ENCODE data around the gene VSIG8. TPM values are rescaled to one million over a fixed set of nuclear protein-coding genes. Genes with fewer than 3 reads are reported as not detected.
"Not testable (repeated sequence)": the region's sequence is repeated elsewhere in the genome, so short reads cannot be mapped to it uniquely, and the experiment has no call there.

VSIG8 gene, protein sequence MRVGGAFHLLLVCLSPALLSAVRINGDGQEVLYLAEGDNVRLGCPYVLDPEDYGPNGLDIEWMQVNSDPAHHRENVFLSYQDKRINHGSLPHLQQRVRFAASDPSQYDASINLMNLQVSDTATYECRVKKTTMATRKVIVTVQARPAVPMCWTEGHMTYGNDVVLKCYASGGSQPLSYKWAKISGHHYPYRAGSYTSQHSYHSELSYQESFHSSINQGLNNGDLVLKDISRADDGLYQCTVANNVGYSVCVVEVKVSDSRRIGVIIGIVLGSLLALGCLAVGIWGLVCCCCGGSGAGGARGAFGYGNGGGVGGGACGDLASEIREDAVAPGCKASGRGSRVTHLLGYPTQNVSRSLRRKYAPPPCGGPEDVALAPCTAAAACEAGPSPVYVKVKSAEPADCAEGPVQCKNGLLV
- polyA plus RNA-seq (ENCODE audit: insufficient read length in 4 of 4): under 1 TPM; 0.13 to 0.65 (median 0.38) TPM

DNA sequence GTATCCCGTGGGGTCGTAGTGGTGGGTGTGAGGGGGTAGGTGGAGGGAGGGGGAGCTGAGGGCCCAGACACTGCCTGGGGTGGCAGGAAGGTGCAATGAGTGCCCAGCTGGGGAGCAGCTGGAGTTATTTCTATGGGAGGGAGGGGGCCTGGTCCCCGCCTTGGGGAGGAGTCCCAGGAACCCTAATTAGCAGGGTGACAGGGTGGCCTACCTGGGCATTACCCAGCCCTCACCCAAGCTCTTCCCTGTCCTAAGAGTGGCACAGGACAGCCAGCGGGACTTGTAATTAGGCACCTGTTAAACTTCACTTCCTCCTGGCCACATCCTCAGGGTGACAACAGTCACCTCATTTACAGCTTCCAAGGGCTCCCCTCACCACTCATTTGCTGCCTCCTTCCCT, at the start of gene VSIG8:
TSS of gene VSIG8 (minus strand) at position 101 of the 400 bp plus-strand sequence. CDS start 136 bp downstream, outside the sequence.
- DNase-seq (ENCODE audit: low read depth in 4 of 4, low spot score in 3 of 4): no peak

DNA sequence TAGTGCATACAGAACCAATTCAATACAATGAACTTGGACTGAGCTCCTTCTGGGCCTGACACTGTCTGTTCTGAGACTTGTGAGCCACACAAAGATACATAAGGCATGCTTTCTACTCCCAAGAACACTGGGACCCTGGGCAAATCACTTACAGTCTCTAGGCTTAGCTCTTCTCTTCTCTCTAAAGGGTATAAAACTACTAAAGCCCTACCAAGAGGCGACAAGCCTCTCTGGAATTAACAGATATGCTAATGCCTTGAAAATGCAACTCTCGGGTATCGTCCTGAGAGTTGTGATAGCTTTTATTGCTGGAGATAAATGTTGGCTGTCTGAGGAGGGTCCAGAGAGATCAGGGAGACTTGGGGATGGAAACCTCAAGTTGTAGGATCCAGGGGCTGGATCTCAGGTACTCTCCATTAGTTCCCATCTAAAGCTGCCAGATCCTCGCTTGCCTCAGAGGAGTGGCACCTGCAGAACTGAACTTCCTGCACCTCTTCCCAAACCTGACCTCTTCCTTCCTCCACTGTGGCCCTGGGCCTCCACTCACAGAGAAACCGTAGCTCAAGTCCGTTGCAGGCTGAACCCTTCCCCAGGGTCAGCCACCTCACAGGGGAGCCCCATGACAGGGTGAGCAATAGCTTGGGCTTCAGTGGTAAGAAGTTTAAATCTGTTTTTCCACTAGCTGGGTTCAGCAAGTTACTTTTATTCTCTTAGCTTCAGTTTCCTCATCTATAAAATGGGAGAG, 49.0 kb upstream of the VSIG8 start:
- DNase-seq (ENCODE audit: low read depth in 4 of 4, low spot score in 3 of 4): no peak

DNA sequence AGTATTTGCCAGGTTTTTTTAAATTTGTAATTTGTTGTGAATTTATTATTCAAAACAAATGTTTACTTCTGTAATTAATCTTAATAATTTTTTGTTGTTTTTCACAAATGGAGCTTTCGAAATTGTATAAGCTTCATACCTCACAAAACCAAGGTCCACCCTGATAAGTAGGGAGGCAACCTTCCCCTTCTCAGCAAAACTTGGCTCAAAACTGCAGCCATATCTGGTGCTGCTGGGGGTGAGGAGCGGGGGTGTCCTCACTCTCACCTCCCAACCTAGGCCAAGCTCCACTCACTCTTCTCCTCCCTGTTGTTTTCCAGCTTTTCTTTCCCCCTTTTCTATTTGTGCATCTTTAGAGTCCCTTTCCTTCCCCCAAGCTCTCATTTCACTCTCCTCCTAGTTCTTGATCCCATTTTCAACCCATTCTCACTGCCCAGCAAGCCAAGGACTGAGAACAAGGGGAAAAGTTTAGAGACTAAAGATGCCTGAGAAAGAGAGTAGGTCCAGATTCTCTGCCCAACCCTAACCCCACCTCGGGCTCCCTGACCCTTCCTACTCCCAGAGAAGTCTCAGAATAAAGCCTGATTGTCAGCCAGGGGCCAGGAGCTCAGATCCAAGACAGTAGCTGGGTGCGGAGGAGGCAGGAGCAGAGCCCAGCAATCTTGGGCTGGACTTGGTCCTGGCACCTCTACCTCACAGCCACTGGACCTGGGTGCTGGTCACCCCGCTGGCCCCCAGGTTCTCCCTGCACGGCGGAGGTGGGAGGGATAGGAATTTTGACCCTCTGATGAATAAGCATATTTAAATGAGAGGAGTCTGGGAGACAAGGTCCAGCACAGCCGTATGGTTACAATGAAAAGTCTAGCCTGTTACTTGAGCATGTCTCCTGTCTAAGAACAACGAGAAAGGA, 45.8 kb upstream of the VSIG8 start:
- no peak for DNase-seq (ENCODE audit: low read depth in 4 of 4, low spot score in 3 of 4)

DNA sequence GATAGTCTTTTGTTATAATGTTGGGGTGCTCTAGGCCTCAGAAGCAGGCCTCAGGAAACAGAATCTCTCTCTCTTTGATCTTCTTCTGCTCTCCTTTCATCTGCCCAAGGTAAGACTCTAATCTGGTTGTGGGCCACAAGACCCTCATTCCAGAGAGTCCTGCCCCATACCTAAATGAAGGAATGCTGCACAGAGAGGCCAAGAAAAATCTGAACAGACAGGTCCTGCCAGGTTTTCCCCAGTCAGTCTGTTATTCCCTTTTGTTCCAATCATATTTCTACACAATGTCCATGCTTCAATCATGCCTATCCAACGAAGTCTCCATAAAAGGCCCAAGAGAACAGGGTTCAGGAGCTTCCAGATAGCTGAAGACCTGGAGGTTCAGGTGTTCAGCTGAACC, 44.5 kb upstream of the VSIG8 start:
- DNase-seq (ENCODE audit: low read depth in 4 of 4, low spot score in 3 of 4): no peak

DNA sequence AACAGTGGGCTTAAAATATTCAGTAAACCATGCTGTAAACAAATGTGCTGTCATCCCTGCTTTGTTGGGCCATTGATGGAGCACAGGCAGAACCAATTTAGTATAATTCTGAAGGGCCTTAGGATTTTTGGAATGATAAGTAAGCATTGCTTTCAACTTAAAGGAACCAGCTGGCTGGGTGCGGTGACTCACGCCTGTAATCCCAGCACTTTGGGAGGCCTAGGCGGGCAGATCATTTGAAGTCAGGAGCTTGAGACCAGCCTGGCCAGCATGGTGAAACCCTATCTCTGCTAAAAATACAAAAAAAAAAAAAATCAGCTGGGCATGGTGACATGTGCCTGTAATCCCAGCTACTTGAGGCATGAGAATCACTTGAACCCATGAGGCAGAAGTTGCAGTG, 41.6 kb upstream of the VSIG8 start:
- DNase-seq (ENCODE audit: low read depth in 4 of 4, low spot score in 3 of 4): not testable (repeated sequence)

DNA sequence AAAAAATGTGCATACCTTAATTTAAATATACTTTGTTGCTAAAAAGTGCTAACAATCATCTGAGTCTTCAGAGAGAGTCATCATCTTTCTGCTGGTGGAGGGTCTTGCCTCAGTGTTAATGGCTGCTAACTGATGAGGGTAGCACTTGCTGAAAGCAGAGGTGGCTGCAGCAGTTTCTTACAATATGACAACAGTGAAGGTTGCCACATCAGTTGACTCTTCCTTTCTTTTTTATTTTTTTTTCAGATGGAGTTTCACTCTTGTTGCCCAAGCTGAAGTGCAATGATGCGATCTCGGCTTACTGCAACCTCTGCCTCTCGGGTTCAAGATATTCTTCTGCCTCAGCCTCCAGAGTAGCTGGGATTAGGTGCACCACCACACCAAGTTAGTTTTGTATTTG, 40.1 kb upstream of the VSIG8 start:
- no peak for DNase-seq (ENCODE audit: low read depth in 4 of 4, low spot score in 3 of 4)

DNA sequence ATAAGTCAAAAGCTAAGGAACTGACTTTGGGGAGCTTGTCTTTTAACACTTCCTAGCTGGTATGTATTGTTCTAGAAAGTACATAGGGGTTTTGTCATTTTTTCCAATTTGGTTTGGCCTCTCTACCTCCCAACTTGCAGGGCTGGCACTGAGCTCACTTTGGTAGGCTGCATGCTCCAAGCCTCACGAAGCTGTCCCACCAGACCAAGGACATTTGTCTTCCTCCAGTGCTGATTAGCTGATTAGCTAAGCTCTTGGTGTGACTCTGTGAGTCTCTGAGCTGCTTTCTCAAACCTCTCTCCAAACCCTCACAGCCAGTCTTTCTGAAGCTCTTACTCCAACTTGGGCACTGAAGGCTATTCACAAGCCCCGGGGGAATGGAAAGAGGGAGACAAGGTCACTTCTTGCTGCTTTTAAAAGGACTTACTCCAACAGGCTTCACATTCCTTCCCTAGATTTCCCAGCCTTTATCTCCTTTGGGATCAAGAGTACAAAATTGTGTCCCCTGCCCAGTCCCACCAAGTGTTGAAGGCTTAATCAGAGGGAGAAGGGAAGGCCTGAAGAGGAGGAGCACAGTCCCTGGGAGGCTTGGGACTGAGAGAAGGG, 38.4 kb upstream of the VSIG8 start:
- no peak for DNase-seq (ENCODE audit: low read depth in 4 of 4, low spot score in 3 of 4)

DNA sequence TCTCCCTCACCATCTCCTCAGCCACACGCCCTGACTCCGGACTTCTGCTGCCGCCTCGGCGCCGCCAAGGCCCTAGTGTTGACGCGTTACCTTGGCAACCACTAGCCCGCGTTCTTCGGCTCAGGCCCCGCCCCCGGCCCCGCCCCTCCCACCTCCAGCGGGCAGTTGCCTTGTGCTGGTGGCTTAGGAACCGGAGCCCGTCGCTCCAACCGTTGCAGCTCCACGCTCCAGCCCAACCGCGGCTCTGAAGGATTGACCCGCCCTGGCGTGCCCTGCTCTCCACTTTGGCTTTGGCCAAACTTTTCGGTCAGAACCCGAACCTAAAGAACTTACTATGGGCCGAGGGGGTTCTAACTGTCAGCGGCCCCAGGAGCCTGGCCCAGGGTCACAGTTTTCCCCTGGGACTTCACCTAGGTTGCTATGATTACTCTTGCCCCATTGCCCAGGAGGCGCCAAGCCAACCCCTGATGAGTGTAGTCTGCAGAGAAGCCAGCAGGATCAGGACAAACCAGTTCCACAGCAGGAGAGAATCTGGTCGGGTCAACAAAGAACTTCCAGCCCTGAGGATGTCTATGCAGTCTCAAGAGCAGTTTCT, 37.7 kb upstream of the VSIG8 start, which contains the start of gene CFAP45:
TSS of gene CFAP45 (minus strand) at position 80 of the 595 bp plus-strand sequence. CDS start at position 13, 67 bp downstream.
- peak in 2 of 4 donors; percentile 67 to 69 for DNase-seq (ENCODE audit: low read depth in 4 of 4, low spot score in 3 of 4)

DNA sequence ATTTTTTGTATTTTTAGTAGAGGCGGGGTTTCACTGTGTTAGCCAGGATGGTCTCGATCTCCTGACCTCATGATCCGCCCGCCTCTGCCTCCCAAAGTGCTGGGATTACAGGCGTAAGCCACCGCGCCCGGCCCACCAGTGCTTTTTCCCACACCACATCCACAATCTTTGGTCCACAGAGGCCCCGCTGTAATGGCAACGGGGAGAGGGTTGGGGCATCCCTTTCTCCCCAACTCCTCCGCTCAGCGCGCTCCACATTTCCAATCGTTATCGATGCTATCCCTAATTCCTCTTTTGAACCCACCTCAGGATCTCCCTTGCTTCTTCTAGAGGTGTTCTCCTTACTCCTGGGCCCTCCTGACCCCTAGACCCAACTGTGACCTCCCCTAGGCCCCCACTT, 37.2 kb upstream of the VSIG8 start:
- DNase-seq (ENCODE audit: low read depth in 4 of 4, low spot score in 3 of 4): not testable (repeated sequence)

DNA sequence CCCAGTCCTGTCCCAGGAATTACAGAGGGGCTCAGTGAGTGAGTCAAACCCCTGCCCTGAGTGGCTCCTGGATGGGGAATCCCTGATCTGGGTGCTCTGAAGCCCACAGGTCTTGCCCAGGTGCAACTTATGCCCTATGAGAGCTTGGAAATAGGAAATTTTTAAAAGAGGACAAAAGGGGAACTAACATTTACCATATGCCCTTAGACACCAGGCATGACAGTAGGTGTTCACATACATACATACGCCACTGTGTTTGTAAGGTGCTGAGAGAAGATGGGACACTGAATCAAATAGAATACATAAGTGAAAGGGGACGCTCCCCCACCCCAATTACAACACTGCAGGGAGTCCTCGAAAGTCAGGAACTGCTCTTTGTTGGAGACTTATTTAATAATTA, 36.1 kb upstream of the VSIG8 start:
- DNase-seq (ENCODE audit: low read depth in 4 of 4, low spot score in 3 of 4): no peak

DNA sequence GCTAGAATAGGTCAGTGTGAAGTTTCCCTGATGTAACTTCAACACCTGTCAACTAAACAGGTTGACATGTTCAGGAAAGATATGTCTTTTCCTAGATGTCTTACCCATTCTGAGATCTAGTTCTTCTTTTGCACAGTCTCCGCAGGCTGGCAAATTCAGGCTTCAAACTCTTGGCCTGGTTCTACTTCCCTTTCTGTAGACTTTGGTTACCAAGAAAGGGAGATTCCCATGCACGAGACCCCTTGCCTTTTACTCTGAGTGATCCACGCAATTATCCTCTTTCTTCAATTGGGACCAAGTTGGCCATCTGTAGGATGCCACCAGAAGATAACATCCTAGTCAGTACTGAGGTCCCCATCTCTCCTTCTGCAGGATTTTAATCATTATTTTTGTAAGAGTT, 35.5 kb upstream of the VSIG8 start:
- no peak for DNase-seq (ENCODE audit: low read depth in 4 of 4, low spot score in 3 of 4)

DNA sequence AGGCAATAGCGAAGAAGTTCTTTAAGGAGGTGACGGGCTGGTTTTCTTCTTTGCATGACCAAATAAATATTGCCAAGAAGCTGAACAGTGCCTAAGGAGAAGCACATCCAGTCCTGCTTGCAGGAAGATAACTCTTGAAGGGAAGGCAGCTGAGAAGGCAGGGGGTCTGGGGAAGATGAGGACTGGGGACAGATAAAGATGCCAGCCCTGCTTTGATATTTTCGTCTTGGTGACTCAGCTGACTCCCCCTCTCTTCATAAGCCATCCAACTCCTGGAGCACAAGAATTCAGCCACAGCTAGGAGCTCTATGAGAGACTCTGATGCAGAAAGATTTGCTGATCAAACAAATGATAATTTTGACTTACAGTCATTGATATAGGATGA, 34.1 kb upstream of the VSIG8 start:
- DNase-seq (ENCODE audit: low read depth in 4 of 4, low spot score in 3 of 4): no peak

DNA sequence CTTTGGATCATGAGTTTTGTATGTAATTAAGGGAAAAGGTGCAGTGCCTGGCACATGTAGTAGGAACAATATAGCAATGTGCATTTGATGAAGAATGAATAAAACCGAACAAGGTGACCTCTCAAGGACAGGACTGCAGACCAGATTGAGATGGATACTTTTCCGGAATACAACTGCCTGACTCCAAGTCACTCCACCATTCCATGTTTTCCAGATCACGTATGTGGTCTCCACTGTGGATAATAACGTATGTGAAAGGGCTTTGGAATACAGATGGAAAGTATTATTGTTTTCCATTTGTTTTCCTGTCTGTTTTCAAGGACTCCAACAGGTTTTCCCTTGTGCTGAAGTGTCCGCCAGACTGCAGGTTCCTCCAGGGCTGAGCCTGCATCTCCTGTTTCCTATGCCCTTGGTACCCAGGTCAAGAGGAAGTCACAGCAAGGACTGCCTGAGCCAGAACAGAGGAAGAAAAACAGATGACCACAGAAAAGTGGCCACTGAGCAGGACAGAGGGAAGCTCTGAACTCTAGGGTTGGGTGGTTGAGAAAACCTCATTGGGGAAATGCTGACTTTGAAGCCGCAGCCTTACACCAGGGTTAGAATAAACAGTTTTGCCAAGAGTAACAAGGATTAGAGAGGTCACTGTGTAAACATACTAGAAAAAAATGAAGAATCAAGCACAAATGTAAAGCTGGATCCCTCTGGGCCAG, 33.5 kb upstream of the VSIG8 start:
- no peak for DNase-seq (ENCODE audit: low read depth in 4 of 4, low spot score in 3 of 4)

DNA sequence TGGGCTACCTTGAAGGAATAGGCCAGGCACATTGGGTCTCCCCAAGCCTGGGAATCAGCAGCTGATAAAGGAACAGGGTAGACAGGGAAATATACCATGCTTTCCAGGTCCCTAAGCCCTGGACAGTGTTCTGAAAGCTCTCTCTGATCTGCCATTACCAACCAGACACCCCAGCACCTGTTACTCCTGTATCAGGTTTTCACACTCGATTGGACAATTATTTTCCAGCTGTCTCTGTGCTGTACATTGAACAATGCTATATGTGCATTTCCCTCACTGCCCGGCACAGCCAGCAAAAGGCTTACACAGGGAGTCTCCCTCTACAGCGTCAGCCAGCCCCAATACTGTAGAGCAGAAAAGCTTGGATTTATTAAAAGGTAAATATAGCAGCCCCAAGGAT, 32.8 kb upstream of the VSIG8 start:
- no peak for DNase-seq (ENCODE audit: low read depth in 4 of 4, low spot score in 3 of 4)

DNA sequence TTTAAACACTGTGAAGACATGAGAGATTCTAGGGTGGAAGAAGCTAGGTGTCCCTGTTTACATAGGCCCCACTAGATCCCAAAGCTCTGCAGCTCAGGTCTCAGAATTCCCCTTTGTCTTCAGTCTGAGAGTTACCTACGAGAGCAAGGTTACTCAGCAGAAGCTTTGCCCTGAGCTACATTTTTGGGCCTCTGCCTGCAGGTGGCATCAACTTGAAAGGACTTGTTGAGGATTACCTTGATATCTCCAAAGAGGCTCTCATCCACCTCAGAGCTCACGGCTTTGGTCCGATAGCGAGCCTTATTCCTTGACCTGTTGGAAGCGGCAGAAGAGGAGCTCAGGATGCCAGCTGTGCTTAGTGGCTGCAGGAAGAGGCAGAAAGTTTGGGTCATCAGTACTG, 30.5 kb upstream of the VSIG8 start:
- DNase-seq (ENCODE audit: low read depth in 4 of 4, low spot score in 3 of 4): no peak

DNA sequence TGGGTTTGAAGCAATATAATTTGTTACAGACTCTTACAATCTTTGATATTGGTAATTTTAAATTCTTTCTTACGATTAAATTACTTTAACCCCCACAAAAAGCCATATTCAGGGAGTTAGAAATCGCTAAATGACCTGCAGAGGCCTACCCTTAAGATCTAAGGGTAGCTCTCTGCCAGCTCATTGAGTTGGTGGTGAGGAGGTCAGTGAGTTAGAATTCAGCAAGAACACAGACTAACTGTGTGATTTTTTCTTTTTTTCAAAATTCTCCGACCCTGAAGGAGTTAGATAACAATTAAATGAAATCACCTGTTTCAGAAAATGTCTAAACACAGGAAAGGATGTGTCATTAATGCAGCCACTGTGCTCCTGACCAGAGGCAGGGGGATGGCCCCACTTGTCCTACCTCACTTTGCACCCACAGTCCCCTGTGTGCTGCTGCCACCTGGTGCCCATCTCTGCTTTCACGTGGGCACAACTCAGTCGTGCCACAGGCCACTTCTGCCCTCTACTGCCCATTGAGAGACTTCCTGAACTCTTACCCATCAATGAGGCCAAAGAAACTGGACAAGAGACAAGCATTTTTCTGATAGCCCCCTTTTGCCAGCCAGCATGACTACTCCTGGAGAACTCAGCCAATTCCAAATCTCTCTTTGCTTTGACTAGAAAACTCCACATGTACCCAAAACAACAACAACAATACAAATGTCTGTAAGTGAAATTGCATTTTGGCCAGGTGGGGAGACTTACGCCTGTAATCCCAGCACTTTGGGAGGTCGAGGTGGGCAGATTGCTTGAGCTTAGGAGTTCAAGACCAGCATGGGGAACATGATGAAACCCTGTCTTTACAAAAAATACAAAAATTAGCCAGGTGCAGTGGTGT, 29.1 kb upstream of the VSIG8 start:
- peak in 3 of 4 donors; percentile 63 to 73 (median 64) for DNase-seq (ENCODE audit: low read depth in 4 of 4, low spot score in 3 of 4)

DNA sequence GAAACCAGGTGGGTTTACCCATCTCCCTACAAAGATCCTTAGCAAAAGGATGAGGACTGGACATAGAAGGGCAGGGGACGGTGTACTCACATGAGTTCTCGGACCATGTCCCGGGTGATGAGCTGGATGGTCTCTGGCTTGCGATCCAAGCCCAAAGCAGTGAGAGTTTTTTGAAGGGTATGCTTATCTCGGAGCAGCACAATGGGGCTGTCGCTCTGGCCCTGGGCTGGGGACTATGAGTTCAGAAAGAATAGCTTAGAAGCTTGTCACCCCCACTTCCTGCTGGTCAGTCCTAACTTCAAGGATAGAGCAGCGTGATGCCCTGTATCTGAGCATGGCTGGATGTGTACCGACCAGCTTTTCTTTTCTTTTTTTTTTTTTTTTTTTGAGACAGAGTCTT, 27.9 kb upstream of the VSIG8 start:
- DNase-seq (ENCODE audit: low read depth in 4 of 4, low spot score in 3 of 4): no peak

DNA sequence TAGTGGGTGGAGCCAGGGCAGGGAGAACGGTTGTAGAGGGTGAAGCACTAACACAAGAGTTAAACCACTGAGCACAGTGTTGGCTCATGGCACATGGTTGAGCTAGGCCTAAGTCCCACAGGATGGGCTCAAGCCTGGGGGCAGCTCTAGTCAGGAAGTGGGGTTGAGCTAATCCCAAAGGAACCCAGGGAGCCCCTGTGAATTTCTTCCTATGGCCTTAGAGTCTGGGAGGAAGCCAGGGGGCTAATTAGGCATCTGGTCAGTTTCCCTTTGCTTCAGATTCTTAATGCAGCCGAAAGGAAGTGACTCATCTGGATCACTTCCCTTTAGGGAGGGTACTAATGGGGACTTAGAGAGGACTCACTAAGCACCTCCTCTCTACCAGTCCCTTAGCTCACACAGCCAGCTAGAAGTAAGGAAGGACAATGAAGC, 27.4 kb upstream of the VSIG8 start:
- DNase-seq (ENCODE audit: low read depth in 4 of 4, low spot score in 3 of 4): no peak

Data from right renal pelvis (tissue), 4 donors.